ENCODE measurements around the gene GNB1L.

GRCh38 chr22:19807914-19808872, 46.5 kb downstream of the GNB1L start:
- no peak for TF ChIP-seq EZH2phosphoT487 (IDR thresholded peaks at IDR 0.05; ENCODE audit: low read length)
- no peak for TF ChIP-seq CTCF (IDR thresholded peaks at IDR 0.05; ENCODE audit: low read length)
